Adrenal gland (tissue), 5 donors: ENCODE results near the gene PPFIA1.

Source experiments
- POLR2A ChIP-seq, 2 donors: fragments of 450-650 bp; IDR thresholded peaks; one replicate each; pipeline ENCODE4 v1.6.1; 2017; ENCODE audit warnings: antibody characterized with exemption in 2 of 2, mild to moderate bottlenecking in 2 of 2, moderate library complexity in 1 of 2
- TF ChIP-seq, protein P1 (sequence below), 6 experiments: fragments of 450-650 bp in 4 of 6; fragments of 200-600 bp in 2 of 6; sonication (generic) in 1 of 6; IDR thresholded peaks; 1 replicate in 5 of 6; 2 replicates in 1 of 6; pipeline versions ENCODE4 v1.5.1 to v1.8.0; 2016 to 2021; ENCODE audit warnings: antibody characterized with exemption in 6 of 6, mild to moderate bottlenecking in 2 of 6, moderate library complexity in 1 of 6
- donor health status: DM: no; HTN: no; CAD: no.

DNA sequence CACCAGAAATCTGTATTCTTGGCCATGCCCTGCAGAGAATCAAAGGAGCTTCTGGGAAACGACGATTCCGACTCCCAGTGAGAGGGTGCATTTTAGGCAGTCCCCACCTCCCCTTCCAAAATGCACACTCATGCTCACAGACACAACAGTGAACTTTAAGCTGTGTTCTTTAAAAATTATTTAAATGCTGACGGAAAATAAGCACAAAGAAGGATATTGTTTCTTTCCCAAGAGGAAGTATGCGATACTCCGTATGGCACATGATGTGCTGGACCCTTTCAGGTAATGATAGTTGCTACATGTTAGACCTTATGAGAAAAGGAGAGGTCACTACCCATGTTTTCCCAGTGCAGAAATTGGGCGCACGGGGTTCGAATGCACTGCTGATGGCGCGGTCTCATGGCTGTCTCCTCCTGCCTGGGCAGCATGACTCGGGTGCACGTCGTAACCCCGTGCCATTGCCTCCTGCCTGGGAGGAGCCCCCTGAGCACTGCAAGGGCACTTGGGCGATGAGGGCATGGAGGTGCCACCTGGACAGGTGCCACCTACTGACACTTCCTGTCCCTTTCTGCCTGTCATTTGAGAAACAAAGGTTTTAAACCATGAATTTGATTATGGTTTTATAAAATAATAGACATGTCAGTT, 64.0 kb downstream of the PPFIA1 start:
- TF ChIP-seq, protein P1, sequence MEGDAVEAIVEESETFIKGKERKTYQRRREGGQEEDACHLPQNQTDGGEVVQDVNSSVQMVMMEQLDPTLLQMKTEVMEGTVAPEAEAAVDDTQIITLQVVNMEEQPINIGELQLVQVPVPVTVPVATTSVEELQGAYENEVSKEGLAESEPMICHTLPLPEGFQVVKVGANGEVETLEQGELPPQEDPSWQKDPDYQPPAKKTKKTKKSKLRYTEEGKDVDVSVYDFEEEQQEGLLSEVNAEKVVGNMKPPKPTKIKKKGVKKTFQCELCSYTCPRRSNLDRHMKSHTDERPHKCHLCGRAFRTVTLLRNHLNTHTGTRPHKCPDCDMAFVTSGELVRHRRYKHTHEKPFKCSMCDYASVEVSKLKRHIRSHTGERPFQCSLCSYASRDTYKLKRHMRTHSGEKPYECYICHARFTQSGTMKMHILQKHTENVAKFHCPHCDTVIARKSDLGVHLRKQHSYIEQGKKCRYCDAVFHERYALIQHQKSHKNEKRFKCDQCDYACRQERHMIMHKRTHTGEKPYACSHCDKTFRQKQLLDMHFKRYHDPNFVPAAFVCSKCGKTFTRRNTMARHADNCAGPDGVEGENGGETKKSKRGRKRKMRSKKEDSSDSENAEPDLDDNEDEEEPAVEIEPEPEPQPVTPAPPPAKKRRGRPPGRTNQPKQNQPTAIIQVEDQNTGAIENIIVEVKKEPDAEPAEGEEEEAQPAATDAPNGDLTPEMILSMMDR (IDR thresholded peaks at IDR 0.05) = no peak
- no peak for TF ChIP-seq POLR2A (IDR thresholded peaks at IDR 0.05)
